ENCODE data around the gene GAB2.

GAB2 gene

GRCh38 chr11:78170413-78170812, 247.2 kb downstream of the GAB2 start:
- Histone ChIP-seq H3K79me2 (no peaks in the 10 kb centered on the region), H3K27ac (no peak overlapping the region), H3K9me3 (ENCODE audit: control insufficient read depth, low read length) (no peaks in the 10 kb centered on the region), H3K4me3 (ENCODE audit: low read depth, low read length) (no peak overlapping the region), H2AFZ (no peak overlapping the region), H3K27me3 (ENCODE audit: control insufficient read depth, insufficient read depth, low read length) (no peaks in the 10 kb centered on the region), H3K4me2 (ENCODE audit: low read length) (no peak overlapping the region), H3K4me1 (no peaks in the 10 kb centered on the region), H3K9ac (no peak overlapping the region), H3K36me3 (ENCODE audit: control insufficient read depth, insufficient read depth, low read length) (no peaks in the 10 kb centered on the region)
- TF ChIP-seq CTCF (IDR thresholded peaks at IDR 0.05): no peak

- H3K9ac ChIP-seq: no peak overlapping the region
- H3K4me2 ChIP-seq (ENCODE audit: low read length): no peak overlapping the region
- H3K36me3 ChIP-seq (ENCODE audit: control insufficient read depth, insufficient read depth, low read length): no peaks in the 10 kb centered on the region
- H3K4me3 ChIP-seq (ENCODE audit: low read depth, low read length): no peak overlapping the region
- H3K9me3 ChIP-seq (ENCODE audit: control insufficient read depth, low read length): no peaks in the 10 kb centered on the region
- no peaks in the 10 kb centered on the region for H3K79me2 ChIP-seq
- H3K27me3 ChIP-seq (ENCODE audit: control insufficient read depth, insufficient read depth, low read length): no peaks in the 10 kb centered on the region
- peak overlapping the region; percentile 62 for H3K27ac ChIP-seq
- no peak for TF ChIP-seq CTCF (IDR thresholded peaks at IDR 0.05)
- H3K4me1 ChIP-seq: no peaks in the 10 kb centered on the region
- no peak overlapping the region for H2AFZ ChIP-seq
Measured at GRCh38 chr11:78168539-78169477, 248.8 kb downstream of the GAB2 start.

- H3K36me3 ChIP-seq (ENCODE audit: control insufficient read depth, insufficient read depth, low read length): no peaks in the 10 kb centered on the region
- no peak overlapping the region for H3K4me2 ChIP-seq (ENCODE audit: low read length)
- no peak overlapping the region for H3K9ac ChIP-seq
- H3K9me3 ChIP-seq (ENCODE audit: control insufficient read depth, low read length): no peaks in the 10 kb centered on the region
- no peak overlapping the region for H2AFZ ChIP-seq
- H3K4me3 ChIP-seq (ENCODE audit: low read depth, low read length): no peak overlapping the region
- H3K79me2 ChIP-seq: no peaks in the 10 kb centered on the region
- TF ChIP-seq CTCF (IDR thresholded peaks at IDR 0.05): no peak
- no peaks in the 10 kb centered on the region for H3K27me3 ChIP-seq (ENCODE audit: control insufficient read depth, insufficient read depth, low read length)
- no peaks in the 10 kb centered on the region for H3K4me1 ChIP-seq
- H3K27ac ChIP-seq: no peak overlapping the region
Measured at GRCh38 chr11:78166855-78167469, 250.7 kb downstream of the GAB2 start.
